ENCODE results near the gene PPP2R5D. TPM values are rescaled to one million over a fixed set of nuclear protein-coding genes. Genes with fewer than 3 reads are reported as not detected.

PPP2R5D gene
- polyA plus RNA-seq, 1 donor from 2014 or later, result 17.5 TPM

- peaks cover 24 to 32% (median 26%) of the 10 kb centered on the region in 3 donors for H3K4me1 Mint-ChIP-seq
- peak overlapping the region; percentile 89 to 99 (median 98) for H3K27ac Mint-ChIP-seq
- no peaks in the 10 kb centered on the region for H3K36me3 Mint-ChIP-seq
- no peaks in the 10 kb centered on the region for H3K27me3 Mint-ChIP-seq
- no peaks in the 10 kb centered on the region for H3K9me3 Mint-ChIP-seq
- H3K4me3 Mint-ChIP-seq, result peak overlapping the region; percentile 91 to 100 (median 98)
Measured at GRCh38 chr6:43060034-43060754, 75.8 kb downstream of the PPP2R5D start.

- Mint-ChIP-seq H3K4me3 (peak overlapping the region; percentile 91 to 100 (median 98)), H3K36me3 (no peaks in the 10 kb centered on the region), H3K4me1 (peaks cover 24 to 30% (median 26%) of the 10 kb centered on the region in 3 donors), H3K27ac (peak overlapping the region; percentile 65 to 99 (median 89)), H3K9me3 (no peaks in the 10 kb centered on the region), H3K27me3 (no peaks in the 10 kb centered on the region)
Measured at GRCh38 chr6:43060755-43061633, 76.6 kb downstream of the PPP2R5D start.

- Mint-ChIP-seq H3K36me3 (no peaks in the 10 kb centered on the region), H3K4me3 (peak overlapping the region in 1 of 4 donors; percentile 91), H3K4me1 (peaks cover 24 to 30% (median 26%) of the 10 kb centered on the region in 3 donors), H3K27ac (no peak overlapping the region), H3K9me3 (no peaks in the 10 kb centered on the region), H3K27me3 (no peaks in the 10 kb centered on the region)
Measured at GRCh38 chr6:43061861-43062260, 77.5 kb downstream of the PPP2R5D start.

Other genes with a start within 250 kb of the PPP2R5D start
- gene TBCC, start 238.5 kb upstream of the PPP2R5D start, polyA plus RNA-seq, result 67.2 TPM
- gene BICRAL, start 202.5 kb upstream of the PPP2R5D start, polyA plus RNA-seq, result 4.7 TPM
- gene RPL7L1, start 105.0 kb upstream of the PPP2R5D start, polyA plus RNA-seq, result 72.3 TPM
- 1.0 TPM for gene PTCRA, start 68.5 kb upstream of the PPP2R5D start, polyA plus RNA-seq
- gene CNPY3, start 55.1 kb upstream of the PPP2R5D start, polyA plus RNA-seq, result 272 TPM
- 1.2 TPM for gene GNMT, start 23.8 kb upstream of the PPP2R5D start, polyA plus RNA-seq
- gene PEX6, start 5.4 kb upstream of the PPP2R5D start, polyA plus RNA-seq, result 12.7 TPM
- gene MEA1, start 29.4 kb downstream of the PPP2R5D start, polyA plus RNA-seq, result 76.3 TPM
- 60.3 TPM for gene KLHDC3, start 29.7 kb downstream of the PPP2R5D start, polyA plus RNA-seq
- gene RRP36, start 37.1 kb downstream of the PPP2R5D start, polyA plus RNA-seq, result 54.8 TPM
- 5.3 TPM for gene CUL7, start 69.3 kb downstream of the PPP2R5D start, polyA plus RNA-seq
- gene MRPL2, start 74.9 kb downstream of the PPP2R5D start, polyA plus RNA-seq, result 50.5 TPM
- 10.2 TPM for gene KLC4, start 75.1 kb downstream of the PPP2R5D start, polyA plus RNA-seq
- gene PTK7, start 91.7 kb downstream of the PPP2R5D start, polyA plus RNA-seq, result not detected
- gene SRF, start 186.7 kb downstream of the PPP2R5D start, polyA plus RNA-seq, result 5.0 TPM
- 13.1 TPM for gene CUL9, start 197.6 kb downstream of the PPP2R5D start, polyA plus RNA-seq
- 125 TPM for gene DNPH1, start 244.9 kb downstream of the PPP2R5D start, polyA plus RNA-seq

Data from IgD-negative memory B cell (primary cell).